NCI-H2171 (cell line): ENCODE measurements around the gene SMARCD3.

ENCODE experiments used
- DNase-seq: peaks from one replicate; lab custom pipeline; 2025; lab: John Stamatoyannopoulos, UW

The SMARCD3 gene

DNA sequence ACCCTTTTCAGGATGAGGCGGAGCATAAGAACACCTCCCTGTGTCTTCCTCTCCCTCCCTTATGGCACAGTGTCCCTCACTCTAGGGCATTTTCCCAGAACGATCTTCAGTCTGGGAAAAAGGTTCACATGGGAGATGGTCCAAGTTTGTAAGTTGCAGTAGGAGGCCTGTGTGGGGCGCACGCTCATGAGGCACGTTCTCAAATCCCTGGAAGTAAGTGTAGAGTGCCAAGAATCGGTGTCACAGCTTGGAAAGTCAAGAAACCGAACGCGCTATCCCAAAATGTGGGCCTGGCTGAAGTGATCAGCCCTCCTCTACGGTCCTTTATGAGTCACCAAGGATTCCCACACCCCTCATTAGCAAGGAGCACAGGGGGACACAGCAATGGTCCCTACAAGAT lies 23.9 kb upstream of the SMARCD3 start:
- no peak for DNase-seq

DNA sequence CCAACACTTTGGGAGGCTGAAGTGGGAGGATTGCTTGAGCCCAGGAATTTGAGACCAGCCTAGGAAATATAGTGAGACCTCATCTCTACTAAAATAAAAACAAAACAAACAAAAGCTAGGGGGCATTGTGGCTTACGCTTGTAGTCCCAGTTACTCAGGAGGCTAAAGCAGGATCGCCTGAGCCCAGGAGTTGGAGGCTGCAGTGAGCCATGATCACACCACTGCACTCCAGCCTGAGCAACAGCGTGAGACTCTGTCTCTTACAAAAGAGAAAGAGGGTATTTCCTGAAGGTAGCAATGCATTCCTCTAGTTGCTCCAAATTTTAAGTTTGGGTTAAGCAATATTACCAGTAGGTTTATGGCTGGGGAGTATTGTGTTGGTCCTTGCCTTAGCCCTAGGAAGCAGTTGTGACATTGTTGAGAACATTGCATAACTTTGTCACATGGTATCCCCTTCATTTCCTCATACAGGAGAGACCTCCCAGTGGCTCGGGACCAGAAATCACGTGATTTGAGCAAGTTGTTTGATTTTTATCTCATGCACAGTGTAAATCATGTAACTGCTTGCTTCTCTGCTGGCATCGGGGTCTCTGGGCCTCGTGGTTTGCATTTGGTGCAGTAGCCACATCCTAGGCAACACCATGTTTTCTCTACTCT lies 23.3 kb upstream of the SMARCD3 start:
- DNase-seq: no peak

DNA sequence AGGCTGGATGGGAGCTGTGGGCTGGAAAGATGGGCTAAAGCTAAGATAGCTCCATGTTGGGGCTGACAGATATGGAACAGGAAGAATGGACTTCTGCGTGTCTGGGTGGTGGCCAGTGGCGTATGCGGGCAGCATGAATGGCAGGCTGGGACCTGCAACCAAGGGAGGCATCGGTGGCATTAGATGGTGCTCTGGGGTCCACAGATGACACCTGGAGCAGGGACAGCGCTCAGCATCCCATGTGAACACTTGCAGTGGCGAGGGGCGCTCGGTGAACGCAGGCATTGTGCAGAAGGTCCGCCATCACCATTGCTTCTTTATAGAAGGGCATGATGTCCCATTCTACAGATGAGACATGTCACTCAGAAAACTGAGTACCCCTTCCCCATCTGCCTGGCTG lies 21.0 kb upstream of the SMARCD3 start:
- no peak for DNase-seq

DNA sequence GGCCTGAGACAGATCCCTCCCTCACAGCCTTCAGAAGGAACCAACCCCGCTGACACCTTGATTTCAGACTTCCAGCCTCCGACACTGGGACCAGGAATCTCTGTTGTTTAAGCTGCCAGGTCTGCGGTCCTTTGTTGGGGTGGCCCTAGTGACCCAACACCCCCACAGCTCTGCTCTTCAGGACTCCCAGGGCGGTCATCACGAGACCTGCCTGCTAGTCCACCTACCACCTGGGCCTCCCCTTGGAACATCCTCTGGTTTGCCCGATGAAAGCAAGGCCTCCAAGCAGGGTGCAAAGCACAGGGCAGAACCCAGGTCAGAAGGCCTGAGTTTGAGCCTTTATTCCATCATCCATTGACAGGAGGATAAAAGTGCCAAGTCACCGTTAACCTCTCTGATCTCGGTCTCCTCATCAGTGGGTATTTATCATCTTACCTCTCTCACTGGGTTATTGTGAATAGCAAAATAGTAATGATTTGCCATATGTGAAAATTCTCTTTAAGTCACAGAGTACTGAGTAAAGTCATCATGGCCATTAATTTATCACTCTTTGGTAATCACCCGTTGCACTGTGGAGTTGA lies 16.9 kb upstream of the SMARCD3 start:
- no peak for DNase-seq

DNA sequence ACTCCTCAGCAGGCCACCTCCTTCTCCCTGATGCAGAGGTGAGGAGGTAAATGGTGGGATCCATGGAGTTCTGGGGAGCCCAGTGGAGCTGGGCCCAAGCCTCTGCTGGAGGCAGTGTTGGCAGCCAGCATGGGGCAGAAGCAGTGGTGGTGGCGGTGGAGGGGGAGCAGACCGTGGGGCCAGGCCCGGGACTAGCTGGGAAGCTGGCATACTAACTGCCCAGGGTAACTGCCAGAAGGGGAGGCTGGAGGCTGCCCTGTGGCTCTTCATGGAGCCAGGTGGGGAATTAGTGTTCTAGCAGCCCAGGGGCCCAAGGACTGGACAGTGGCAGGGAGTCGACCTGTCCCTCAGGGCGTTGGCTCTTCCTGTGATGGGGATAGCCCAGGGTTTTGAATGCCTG lies 16.1 kb upstream of the SMARCD3 start:
- no peak for DNase-seq

DNA sequence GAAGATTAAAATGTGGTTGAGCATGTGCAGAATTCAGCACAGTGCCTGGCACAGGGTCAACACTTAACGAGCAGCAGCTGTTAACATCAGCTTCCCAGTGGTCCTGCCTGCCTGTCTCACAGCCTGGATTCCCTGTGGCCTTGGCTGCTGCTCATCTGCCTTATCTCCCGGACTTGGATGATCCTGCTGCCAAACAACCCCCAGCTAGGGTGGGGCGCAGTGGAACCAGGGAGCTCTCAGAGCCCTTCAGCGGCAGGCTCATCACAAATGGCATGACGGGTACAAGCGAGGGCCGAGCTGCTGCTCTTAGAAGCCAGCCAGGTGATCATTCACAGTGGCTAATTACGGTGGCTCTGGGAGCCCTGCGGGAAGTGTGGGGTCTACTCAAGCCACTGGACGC lies 13.0 kb upstream of the SMARCD3 start:
- DNase-seq: no peak

DNA sequence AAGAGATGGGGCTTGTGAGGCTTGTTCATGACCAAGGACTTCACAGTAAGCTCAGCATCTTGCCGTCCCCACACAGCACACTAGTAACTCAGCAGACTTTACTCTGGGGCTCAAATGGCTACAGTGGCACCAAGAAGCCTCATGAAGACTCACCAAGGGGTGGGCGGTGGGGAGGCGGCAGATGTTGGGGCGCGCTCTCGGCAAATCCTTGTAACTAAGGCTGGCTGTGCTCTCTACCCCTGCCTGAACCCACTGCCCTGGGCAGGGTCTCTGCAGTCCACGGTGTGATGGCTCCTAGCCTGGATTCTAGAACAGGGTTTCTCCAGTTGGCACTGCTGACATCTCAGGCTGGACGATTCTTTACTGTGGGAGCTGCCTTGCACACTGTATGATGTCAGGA lies 12.4 kb upstream of the SMARCD3 start:
- no peak for DNase-seq

DNA sequence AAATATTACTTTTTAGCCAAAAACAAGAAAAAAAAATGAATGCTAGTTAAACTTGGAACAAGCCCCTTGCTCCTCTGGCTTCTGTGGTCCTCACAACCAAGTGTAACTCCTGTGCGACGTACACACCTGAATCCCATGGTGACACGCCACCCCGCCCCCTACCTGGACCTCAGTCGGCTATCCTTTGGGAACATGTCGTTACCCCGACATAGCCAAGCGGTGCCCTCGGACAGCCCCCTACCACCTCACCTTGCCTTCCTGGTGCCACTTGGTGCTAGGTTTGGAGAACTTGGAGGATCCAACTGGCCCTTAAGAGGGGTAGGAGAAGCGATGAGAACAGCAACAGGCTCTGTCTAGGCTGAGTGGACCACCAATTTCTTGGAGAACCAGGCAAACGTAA lies 12.0 kb upstream of the SMARCD3 start:
- no peak for DNase-seq

DNA sequence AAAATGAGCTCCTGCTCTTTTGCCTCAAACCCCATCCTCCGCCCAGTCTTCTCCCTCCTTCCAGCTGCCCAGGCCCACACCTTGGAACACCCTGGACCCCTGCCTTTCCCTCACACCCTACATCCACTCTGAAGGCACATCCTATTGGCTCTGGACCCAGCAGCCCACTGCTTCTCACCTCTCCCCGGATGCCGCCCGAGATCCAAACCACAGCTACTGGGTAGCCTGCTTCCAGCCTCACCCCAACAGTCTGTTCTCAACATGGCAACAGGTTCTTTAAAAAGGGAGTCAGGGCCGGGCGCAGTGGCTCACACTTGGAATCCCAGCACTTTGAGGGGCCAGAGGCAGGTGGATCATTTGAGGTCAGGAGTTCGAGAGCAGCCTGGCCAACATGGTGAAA lies 9.5 kb upstream of the SMARCD3 start:
- no peak for DNase-seq

DNA sequence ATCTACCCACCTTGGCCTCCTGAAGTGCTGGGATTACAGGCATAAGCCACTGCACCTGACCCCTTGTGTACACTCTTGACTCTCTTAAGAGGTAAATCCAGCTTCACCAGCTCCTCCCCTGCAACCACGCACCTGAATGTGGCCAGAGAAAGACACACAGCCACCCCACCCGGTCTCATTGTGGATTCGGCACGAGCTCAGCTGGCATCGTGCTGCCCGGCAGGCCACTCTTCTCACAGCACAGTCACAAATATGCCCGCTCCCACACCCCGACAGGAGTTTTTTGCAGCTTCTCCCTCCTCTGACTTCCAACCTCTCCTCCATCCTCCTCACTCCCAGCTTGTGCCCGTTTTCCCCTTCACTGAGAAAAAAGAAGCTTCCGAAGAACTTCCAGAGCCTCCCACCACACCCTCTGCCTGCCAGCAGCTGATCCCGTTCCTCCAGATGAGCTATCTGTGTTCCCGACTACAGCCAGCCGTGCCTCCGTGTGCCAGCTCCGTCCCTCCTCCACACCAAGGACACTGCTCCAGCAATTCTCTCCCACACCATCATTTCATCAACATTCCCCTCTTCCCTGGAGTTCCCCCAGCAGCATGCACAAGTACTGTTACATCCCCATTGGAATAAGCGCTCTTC lies 8.0 kb upstream of the SMARCD3 start:
- DNase-seq: no peak

DNA sequence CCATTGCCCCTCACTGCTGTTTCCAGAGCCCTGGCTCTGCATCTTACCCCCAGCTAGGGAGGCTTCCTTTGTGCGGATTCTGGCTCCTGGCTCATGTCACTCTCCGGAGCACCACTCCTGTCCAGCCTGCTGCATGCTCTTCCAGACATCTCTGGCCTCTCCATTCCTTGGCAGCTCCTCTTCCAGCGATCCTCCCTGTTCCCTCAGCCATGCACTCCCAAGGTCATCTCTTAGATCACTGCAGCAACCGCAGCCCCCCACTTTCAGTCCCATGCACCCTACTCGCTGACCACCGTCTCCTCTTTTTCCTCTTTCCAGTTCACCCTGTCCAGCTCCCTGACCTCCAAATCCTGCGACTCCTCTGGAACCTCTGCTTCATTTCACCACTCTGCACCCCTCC lies 6.9 kb upstream of the SMARCD3 start:
- no peak for DNase-seq

DNA sequence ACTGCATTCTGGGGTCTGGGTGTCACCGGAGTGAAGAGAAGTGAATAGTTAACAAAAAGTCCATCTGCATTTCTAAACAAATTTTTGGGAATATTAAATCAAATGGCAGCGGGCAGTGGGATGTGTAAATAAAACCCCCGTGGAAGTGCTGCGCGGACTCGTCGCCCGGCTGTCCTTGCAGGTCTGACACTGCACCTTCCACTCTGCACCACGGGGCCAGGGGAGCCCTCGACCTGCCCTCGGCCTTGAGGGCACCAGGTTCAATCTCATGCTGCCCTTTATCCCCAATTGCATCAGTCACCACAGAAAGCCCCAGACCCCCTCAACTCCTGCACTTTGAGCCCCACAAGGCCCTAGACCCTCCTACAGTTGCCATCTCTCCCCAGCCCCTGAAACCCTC lies 6.4 kb upstream of the SMARCD3 start:
- no peak for DNase-seq

DNA sequence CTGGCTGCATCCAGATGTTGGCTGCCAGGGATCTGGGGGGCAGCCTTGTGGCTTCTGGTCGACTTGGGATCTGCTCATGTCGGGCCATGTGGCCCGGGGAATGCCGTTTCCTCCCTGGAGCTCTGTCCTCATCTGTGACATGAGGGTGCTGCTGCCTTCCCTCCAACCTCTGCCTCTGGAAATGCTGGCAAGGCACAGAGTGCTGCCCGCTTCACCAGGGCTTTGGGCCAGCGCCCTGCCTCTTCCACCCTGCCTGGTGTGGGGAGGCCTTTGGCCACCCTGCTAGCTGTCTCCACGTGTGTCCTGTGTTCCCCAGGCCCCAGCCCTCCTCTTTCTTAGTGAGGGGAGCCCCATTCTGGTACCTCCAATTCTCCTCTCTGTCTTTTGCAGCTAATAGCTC lies 5.8 kb upstream of the SMARCD3 start:
- no peak for DNase-seq

DNA sequence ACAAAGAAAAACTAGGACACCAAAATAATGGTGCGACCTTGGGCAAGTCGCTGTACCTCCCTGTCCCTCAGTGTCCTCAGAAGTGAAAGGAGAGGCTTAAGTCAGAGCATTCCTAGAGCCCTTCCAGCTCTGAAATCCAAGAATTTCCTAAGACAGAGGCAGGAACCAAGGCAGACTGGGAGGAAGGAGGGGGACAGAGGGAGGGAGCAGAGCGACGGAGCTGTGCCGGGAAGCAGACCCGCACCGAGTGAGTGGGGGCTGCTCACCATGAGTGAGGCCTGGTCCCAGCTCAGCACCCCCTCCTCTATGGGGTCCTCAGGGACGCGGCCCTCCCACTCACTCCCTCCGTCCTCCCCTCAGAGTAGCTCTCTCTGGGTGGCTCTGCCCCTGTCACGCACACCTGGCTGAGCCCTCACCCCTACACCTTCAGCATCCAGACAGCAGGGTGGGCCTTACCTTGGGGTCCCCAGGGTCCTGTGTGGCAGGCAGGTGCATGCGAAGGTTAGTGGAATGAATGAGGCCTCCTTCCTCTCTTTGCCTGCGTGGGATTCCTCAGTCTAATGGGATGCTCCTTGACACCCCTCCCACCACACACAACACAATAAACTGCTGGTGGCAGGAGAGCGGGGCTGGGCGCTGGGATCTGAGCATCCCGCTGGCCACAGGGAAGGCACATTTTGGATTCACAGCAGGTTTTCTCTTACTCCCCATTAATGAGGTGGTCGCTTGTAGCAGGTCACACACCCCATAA lies 4.6 kb upstream of the SMARCD3 start:
- no peak for DNase-seq

DNA sequence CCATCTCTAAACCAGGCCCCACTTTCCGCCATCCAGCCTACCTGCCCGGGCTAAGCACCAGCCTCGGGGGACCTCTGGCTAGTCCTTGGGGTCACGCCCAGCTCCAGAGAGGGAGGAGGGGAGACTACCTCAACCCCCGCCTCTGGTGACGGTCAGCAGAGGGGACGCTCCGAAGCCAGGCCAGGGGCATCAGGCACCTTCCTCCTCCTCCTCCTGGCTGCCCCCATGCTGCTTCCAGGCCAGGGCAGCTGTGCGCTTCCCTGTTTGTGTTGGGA lies 4.0 kb upstream of the SMARCD3 start:
- DNase-seq: no peak

DNA sequence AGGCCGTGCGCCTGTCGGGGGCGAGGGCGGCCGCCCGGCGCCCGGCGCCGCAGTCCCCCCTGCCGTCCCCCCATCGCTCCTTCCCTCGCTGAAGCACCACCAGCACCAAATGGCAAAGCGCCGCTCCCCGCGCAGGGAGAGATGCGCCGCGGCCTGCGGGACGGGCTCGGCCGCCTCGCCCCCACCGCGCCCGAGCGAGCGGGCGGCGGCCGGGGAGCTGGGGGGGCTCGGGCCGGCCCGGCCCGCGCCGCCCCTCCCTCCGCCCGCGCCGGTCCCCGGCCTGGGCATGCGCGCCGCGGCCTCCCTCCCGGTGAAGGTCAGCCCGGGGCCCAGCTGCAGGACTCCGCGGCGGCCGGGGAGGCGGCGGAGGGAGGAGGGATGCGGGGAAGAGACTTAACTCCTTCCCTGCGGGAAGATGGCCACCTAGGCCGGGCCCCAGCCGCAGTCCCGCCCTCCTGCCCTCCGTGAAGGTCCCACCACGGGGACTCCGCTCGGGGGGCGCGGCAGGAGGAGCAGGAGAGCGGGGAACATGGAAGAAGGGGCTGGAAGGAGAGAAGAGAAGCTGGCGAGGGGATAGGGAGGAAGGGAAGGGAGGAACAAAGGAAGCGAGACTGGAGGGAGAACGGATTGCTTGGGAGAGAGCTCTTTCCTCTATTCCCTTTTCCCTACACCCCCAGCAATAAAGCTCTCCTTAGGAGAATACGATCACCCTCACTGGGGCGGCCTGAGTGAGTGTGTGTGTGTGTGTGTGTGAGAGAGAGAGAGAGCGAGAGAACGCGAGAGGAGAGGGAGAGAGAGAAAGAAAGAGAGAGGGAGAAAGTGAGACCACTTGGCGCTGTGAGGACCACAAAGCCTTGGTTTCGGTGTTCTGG lies 3.4 kb upstream of the SMARCD3 start:
- DNase-seq: peak; percentile 68

DNA sequence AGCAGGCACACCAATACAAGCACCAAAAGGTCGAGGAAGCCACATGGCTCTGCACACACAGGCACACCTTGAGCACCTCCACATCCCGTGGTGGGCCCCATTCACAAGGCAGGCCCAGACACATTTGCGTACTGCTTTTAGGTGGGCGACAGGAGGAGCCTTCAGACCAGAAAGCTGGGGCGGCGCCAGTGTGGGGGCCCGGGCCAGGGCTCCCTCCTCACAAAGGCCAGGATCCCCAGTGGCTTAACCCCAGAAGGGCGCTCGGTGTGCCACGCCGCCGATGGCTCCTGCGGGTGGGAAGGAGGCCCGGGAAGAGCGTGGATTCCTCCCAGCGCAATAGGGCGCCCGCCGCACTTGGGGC lies 2.8 kb upstream of the SMARCD3 start:
- peak; percentile 37 for DNase-seq

DNA sequence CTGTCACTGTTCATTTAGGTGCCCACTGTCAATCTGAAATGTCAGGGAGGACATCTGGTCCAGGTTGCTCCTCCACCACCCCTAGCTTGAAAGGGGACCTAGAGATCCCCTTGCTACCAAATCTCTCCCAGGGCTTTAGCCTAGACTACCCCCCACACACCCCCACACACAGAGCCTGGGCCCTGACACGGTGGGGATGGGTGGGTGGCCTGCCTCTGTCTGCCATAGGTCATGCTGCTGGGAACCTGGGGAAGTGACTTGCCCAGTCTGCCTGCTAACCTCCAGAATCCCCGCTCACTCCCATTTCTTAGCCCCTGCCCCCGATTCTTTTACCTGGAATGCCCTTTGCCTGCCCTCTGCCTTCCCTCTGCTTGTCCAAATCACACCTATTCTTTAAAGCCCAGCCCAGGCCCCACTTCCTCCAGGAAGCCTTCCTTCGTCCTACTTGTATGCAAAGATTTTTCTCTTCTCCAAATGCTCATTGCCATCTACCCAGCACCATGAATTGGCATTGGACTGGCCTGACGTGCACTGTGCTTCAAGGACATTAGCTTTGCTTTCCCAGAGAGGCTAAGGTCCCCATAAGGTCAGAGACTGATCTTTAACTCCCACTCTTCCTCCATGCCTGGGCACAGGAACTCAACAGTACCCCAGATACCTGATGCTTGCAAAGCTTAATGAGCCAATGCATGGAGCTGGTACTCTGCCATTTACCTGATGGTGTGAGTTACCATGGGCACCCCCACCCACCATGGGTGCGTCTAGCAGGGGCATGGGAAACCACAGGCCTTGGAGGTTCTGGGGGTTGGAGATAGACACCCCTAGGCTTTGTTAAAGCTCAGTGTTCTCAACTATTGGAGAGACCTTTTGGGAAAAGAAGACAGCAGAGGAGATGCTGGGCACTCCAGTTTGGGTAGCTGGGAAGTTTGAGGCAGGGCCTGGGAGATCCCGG lies 2.0 kb upstream of the SMARCD3 start:
- DNase-seq: no peak

DNA sequence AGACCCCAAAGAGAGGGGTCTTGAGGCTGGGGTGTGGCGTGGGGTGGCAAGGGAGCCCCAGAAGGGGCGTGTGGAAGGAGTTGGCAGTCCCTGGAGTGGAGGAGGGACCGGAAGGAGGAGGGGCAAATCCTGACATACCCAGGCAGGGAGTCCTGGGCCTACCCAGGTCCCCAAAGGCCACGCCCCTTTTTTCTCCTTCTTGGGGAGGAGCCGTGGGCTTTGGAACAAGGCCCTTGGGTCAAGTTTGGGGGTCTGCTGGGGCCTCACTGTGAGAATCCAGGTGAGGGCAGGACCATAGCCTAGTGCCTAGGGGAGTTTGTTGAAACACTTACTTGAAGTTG lies 1.2 kb upstream of the SMARCD3 start:
- DNase-seq: no peak

DNA sequence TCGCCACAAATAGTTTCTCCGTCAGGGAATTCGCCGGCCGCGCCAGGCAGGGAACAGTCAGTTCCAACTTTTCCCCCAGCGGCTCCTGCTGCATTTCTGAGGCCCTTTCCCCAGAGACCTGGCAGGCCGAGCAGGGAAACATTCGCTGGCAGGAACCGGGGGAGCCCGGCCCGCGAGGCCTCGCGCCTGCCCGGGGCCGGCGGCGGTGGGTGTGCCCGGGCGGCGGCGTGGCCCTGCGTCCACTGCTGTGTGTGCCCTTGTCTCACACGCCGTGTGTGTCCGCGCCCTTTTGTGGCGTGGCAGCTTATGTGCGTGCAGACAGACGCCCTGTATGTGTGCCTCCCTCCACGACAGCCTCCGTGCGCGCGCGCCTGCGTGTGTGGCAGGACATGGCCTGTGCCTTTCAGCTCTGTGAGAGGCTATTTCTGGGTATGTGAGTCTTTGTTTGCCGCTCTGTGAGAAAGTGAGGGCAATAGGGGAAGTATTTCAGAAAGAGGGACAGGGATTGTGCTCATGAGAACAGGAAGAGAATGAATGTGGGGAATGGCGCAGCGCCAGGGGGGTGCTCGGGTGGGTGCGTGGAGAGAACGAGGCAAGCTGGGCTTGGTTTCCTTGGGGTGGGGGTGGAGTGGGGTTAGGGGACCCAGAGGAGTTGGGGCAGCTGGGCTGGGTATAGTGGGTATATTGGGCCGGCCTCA lies 689 bp upstream of the SMARCD3 start:
- DNase-seq: peak; percentile 20
